Endothelial cell of umbilical vein (primary cell): Measurements from ENCODE around the gene GANAB. TPM values are rescaled to one million over a fixed set of nuclear protein-coding genes. Genes with fewer than 3 reads are reported as not detected.

Experiments used
- BruUV-seq: library from RNA; stranded (reverse); fragments of 400-500 nt; replicated peaks from 2 replicates; lab custom pipeline; 2021; lab: Mats Ljungman, UMichigan
- CTCF ChIA-PET: fragments of 300-600, 350-600 bp; sonication (Branson Sonifier 250); formaldehyde crosslinking; loops from one replicate; lab custom pipeline; 2021; ENCODE audit warnings: antibody characterized with exemption, inconsistent platforms; lab: Charles Lee
- POLR2A ChIA-PET: fragments of 300-600, 350-600 bp; sonication (Branson Sonifier 250); formaldehyde crosslinking; loops from one replicate; lab custom pipeline; 2021; ENCODE audit warnings: antibody characterized with exemption, inconsistent platforms; lab: Charles Lee
- DNase-seq: peaks from one replicate; pipeline ENCODE4 v3.0.0-alpha.2; 2011; ENCODE audit warnings: low read depth, low spot score
- FAIRE-seq: peaks from 2 replicates; lab custom pipeline; 2011; peaks lifted over from hg19 to GRCh38; lab: Jason Lieb, UNC
- H2AFZ ChIP-seq: 2 replicates; pipeline ENCODE4 v1.6.0; 2012; ENCODE audit warnings: low read depth, low read length, control low read depth, inconsistent platforms
- H3K27ac ChIP-seq: 2 replicates; pipeline ENCODE4 v1.5.1; 2011; ENCODE audit warnings: low read depth, mild to moderate bottlenecking, control low read depth, low read length, moderate library complexity; ENCODE audit not compliant: insufficient read depth
- H3K27me3 ChIP-seq, 2 experiments: 2 replicates each; pipeline versions ENCODE4 v1.6.0 to v1.6.1; 2011; ENCODE audit warnings: low read length in 2 of 2, mixed read lengths in 1 of 2; ENCODE audit not compliant: control insufficient read depth in 2 of 2, insufficient read depth in 2 of 2
- H3K36me3 ChIP-seq, 2 experiments: 2 replicates in 1 of 2; 3 replicates in 1 of 2; pipeline ENCODE4 v1.5.1; 2011; ENCODE audit warnings: low read length in 2 of 2, mild to moderate bottlenecking in 1 of 2, moderate library complexity in 1 of 2; ENCODE audit not compliant: control insufficient read depth in 2 of 2, insufficient read depth in 2 of 2; ENCODE audit errors: extremely low read depth in 1 of 2
- H3K4me1 ChIP-seq: 3 replicates; pipeline ENCODE4 v1.5.1; 2011; ENCODE audit warnings: mild to moderate bottlenecking, low read length; ENCODE audit not compliant: control insufficient read depth, insufficient read depth; ENCODE audit errors: extremely low read depth
- H3K4me2 ChIP-seq: 2 replicates; pipeline ENCODE4 v1.6.1; 2011; ENCODE audit warnings: low read length, control low read depth, mixed read lengths; ENCODE audit not compliant: insufficient read depth
- H3K4me3 ChIP-seq, 3 experiments: fragments of 200-600 bp in 1 of 3; sonication (generic), shearing (Covaris generic) in 1 of 3; replicated peaks in 1 of 3; 2 replicates each; pipeline ENCODE4 v1.5.1; 2011 to 2016; ENCODE audit warnings: control low read depth in 3 of 3, low read length in 3 of 3, mild to moderate bottlenecking in 2 of 3, inconsistent platforms in 1 of 3, low read depth in 1 of 3, moderate library complexity in 1 of 3; ENCODE audit not compliant: insufficient read depth in 1 of 3
- H3K79me2 ChIP-seq: 2 replicates; pipeline ENCODE4 v1.6.0; 2012; ENCODE audit warnings: low read length, inconsistent platforms; ENCODE audit not compliant: control insufficient read depth, insufficient read depth
- H3K9ac ChIP-seq: replicated peaks from 2 replicates; pipeline ENCODE3; 2011; ENCODE audit warnings: low read length, control low read depth; ENCODE audit not compliant: insufficient read depth; ENCODE audit errors: extremely low read depth
- H3K9me1 ChIP-seq: replicated peaks from 3 replicates; pipeline ENCODE4 v1.6.0; 2011; ENCODE audit warnings: mild to moderate bottlenecking, low read length; ENCODE audit not compliant: control insufficient read depth, insufficient read depth; ENCODE audit errors: extremely low read depth
- H3K9me3 ChIP-seq: replicated peaks from 2 replicates; pipeline ENCODE4 v1.5.1; 2012; ENCODE audit warnings: low read length, inconsistent platforms; ENCODE audit not compliant: control insufficient read depth, insufficient read depth
- H4K20me1 ChIP-seq: replicated peaks from 2 replicates; pipeline ENCODE3; 2011; ENCODE audit warnings: mild to moderate bottlenecking, low read length; ENCODE audit not compliant: control insufficient read depth, insufficient read depth; ENCODE audit errors: extremely low read depth
- EZH2 ChIP-seq: IDR thresholded peaks from 2 replicates; pipeline ENCODE4 v1.6.1; 2012; ENCODE audit warnings: borderline replicate concordance, low read depth, mild to moderate bottlenecking, moderate library complexity, low read length, inconsistent platforms; ENCODE audit not compliant: severe bottlenecking
- FOS ChIP-seq: IDR thresholded peaks from 2 replicates; pipeline ENCODE4 v1.6.1; 2011; ENCODE audit warnings: mild to moderate bottlenecking, low read length, moderate library complexity, borderline replicate concordance; ENCODE audit not compliant: insufficient read depth
- GATA2 ChIP-seq: IDR thresholded peaks from 2 replicates; pipeline ENCODE4 v1.7.0; 2011; ENCODE audit warnings: low read depth, mild to moderate bottlenecking, moderate library complexity, mixed read lengths, low read length; ENCODE audit not compliant: insufficient read length, insufficient read depth
- JUN ChIP-seq: IDR thresholded peaks from 2 replicates; pipeline ENCODE4 v1.6.1; 2011; ENCODE audit warnings: borderline replicate concordance, low read depth; ENCODE audit not compliant: insufficient read length, insufficient read depth
- MYC ChIP-seq: IDR thresholded peaks from one replicate; pipeline ENCODE4 v1.6.1; 2011; ENCODE audit warnings: mild to moderate bottlenecking, low read depth, low read length
- POLR2A ChIP-seq: IDR thresholded peaks from 2 replicates; pipeline ENCODE4 v1.6.1; 2012; ENCODE audit warnings: low read depth, mild to moderate bottlenecking, control low read depth, low read length
- POLR2AphosphoS5 ChIP-seq: IDR thresholded peaks from 2 replicates; pipeline ENCODE4 v1.6.1; 2012; ENCODE audit warnings: low read depth, mild to moderate bottlenecking, control low read depth, low read length, moderate library complexity; ENCODE audit not compliant: insufficient read depth
- dilution Hi-C: fragments of 300-500 bp; cut with MboI; formaldehyde crosslinking; loops from one replicate; pipeline ENCODE4 v1.15.0; 2019; ENCODE audit warnings: low sequenced_read_pairs; ENCODE audit not compliant: extremely low pct_ligation_motif_present
- intact Hi-C: fragments of 100-400 bp; cut with micrococcal nuclease; formaldehyde crosslinking; loops from one replicate; pipeline ENCODE4 v1.10.0; 2022
- polyA plus RNA-seq, 4 experiments: library from polyadenylated mRNA; depleted of rRNA in 3 of 4; stranded (reverse) in 3 of 4; unstranded in 1 of 4; fragments of >200 nt; gene quantifications; 2 replicates each; pipeline versions ENCODE4 v1.2.1 to v1.2.3, GENCODE V29; 2011 to 2012; ENCODE audit warnings: missing spikeins in 1 of 4
- total RNA-seq: library from RNA; stranded (reverse); gene quantifications from 2 replicates; pipeline ENCODE4 v1.2.3, GENCODE V29; 2021
- TF ChIP-seq, protein P1 (sequence below): IDR thresholded peaks from 2 replicates; pipeline ENCODE4 v1.6.1; 2011; ENCODE audit not compliant: insufficient read depth, insufficient read length
- TF ChIP-seq, protein P2 (sequence below), 2 donors: IDR thresholded peaks; 1 replicate in 1 of 2; 2 replicates in 1 of 2; pipeline ENCODE4 v1.5.1; 2011; ENCODE audit warnings: low read length in 2 of 2, mild to moderate bottlenecking in 2 of 2, moderate library complexity in 2 of 2, control low read depth in 1 of 2, inconsistent platforms in 1 of 2, low read depth in 1 of 2; ENCODE audit not compliant: insufficient read depth in 1 of 2; ENCODE audit errors: extremely low read depth in 1 of 2

Gene GANAB
- total and polyA plus RNA-seq, 2 donors (not counting 3 experiments of a cell fraction or from before 2014, with no cell fraction given): 389 to 455 TPM

- dilution Hi-C loops (no loop called here), intact Hi-C loops (no loop called here)
- H3K27ac ChIP-seq: no peak overlapping the region
- no peak overlapping the region for H3K9ac ChIP-seq
- no peaks in the 10 kb centered on the region for H3K27me3 ChIP-seq
- BruUV-seq: no TSS peak
- H3K4me2 ChIP-seq: no peak overlapping the region
- H3K4me3 ChIP-seq: no peak overlapping the region
- no peak overlapping the region for H2AFZ ChIP-seq
- POLR2A ChIA-PET: no interaction called here
- no peak for TF ChIP-seq JUN
- TF ChIP-seq POLR2A: no peak
- TF ChIP-seq EZH2: no peak
- TF ChIP-seq POLR2AphosphoS5: no peak
- no peak for TF ChIP-seq MYC
- no peak for TF ChIP-seq GATA2
- no peak for TF ChIP-seq FOS
- TF ChIP-seq, protein P1, sequence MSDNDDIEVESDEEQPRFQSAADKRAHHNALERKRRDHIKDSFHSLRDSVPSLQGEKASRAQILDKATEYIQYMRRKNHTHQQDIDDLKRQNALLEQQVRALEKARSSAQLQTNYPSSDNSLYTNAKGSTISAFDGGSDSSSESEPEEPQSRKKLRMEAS: no peak
- TF ChIP-seq, protein P2, sequence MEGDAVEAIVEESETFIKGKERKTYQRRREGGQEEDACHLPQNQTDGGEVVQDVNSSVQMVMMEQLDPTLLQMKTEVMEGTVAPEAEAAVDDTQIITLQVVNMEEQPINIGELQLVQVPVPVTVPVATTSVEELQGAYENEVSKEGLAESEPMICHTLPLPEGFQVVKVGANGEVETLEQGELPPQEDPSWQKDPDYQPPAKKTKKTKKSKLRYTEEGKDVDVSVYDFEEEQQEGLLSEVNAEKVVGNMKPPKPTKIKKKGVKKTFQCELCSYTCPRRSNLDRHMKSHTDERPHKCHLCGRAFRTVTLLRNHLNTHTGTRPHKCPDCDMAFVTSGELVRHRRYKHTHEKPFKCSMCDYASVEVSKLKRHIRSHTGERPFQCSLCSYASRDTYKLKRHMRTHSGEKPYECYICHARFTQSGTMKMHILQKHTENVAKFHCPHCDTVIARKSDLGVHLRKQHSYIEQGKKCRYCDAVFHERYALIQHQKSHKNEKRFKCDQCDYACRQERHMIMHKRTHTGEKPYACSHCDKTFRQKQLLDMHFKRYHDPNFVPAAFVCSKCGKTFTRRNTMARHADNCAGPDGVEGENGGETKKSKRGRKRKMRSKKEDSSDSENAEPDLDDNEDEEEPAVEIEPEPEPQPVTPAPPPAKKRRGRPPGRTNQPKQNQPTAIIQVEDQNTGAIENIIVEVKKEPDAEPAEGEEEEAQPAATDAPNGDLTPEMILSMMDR (IDR thresholded peaks at IDR 0.05; ENCODE audit: extremely low read depth in 1 of 2, insufficient read depth in 1 of 2, low read depth in 1 of 2, low read length in 2 of 2): no peak
- DNase-seq (no peak), FAIRE-seq (no peak)
- no peaks in the 10 kb centered on the region for H3K9me1 ChIP-seq
- CTCF ChIA-PET: interaction anchor here (1.4 to 3.9 kb wide), 2 partner anchors 10 to 11 kb away, joined by 3 to 118 read pairs; partner anchors contain the start of genes LBHD1, LRRN4CL and UQCC3
- peaks cover 11% of the 10 kb centered on the region for H3K4me1 ChIP-seq
- peaks cover 0 to 4% of the 10 kb centered on the region in 2 experiments for H3K36me3 ChIP-seq
- H3K79me2 ChIP-seq: peaks cover 12% of the 10 kb centered on the region
- H3K9me3 ChIP-seq: no peaks in the 10 kb centered on the region
- no peaks in the 10 kb centered on the region for H4K20me1 ChIP-seq
These were observed 36.1 kb upstream of the GANAB start for GRCh38 chr11:62682518-62682917.
